Activated gamma-delta T cell (primary cell): ENCODE data around the gene SIGLEC5.

Experiments used
- DNase-seq: peaks from one replicate; lab custom pipeline; 2025; lab: John Stamatoyannopoulos, UW

Gene SIGLEC5

GRCh38 chr19:51587264-51588191 lies 42.7 kb downstream of the SIGLEC5 start:
- no peak for DNase-seq

- no peak for DNase-seq
Observed at GRCh38 chr19:51586799-51587198, 43.4 kb downstream of the SIGLEC5 start.

- no peak for DNase-seq
Observed at GRCh38 chr19:51586103-51586728, 44.0 kb downstream of the SIGLEC5 start.

GRCh38 chr19:51576850-51577249 lies 53.4 kb downstream of the SIGLEC5 start:
- DNase-seq, result no peak

- no peak for DNase-seq
Observed at GRCh38 chr19:51573331-51573730, 56.9 kb downstream of the SIGLEC5 start.

GRCh38 chr19:51572908-51573307 lies 57.3 kb downstream of the SIGLEC5 start:
- no peak for DNase-seq

GRCh38 chr19:51572410-51572809 lies 57.8 kb downstream of the SIGLEC5 start:
- no peak for DNase-seq

GRCh38 chr19:51571599-51571998 lies 58.6 kb downstream of the SIGLEC5 start:
- no peak for DNase-seq

GRCh38 chr19:51570962-51571575 lies 59.1 kb downstream of the SIGLEC5 start, which contains the start of gene ZNF175:
TSS of gene ZNF175 (plus strand) at chr19:51571283. CDS start at chr19:51573330, 2,047 bp downstream.
- DNase-seq, result no peak

GRCh38 chr19:51568456-51568855 lies 61.7 kb downstream of the SIGLEC5 start:
- DNase-seq, result no peak

GRCh38 chr19:51567583-51567982 lies 62.6 kb downstream of the SIGLEC5 start:
- no peak for DNase-seq

GRCh38 chr19:51566489-51567100 lies 63.6 kb downstream of the SIGLEC5 start:
- no peak for DNase-seq

- no peak for DNase-seq
Observed at GRCh38 chr19:51565583-51565982, 64.6 kb downstream of the SIGLEC5 start.

- no peak for DNase-seq
Observed at GRCh38 chr19:51564791-51565190, 65.4 kb downstream of the SIGLEC5 start.
